Right lobe of liver (tissue), 4 donors: ENCODE data around the gene DFFA.

Source experiments
- CTCF ChIP-seq, 4 donors: fragments of 200-600 bp in 3 of 4; fragments of 450-650 bp in 1 of 4; IDR thresholded peaks; one replicate each; pipeline versions ENCODE4 v1.5.1 to v1.8.0; 2016 to 2022; ENCODE audit warnings: antibody characterized with exemption in 4 of 4, mild to moderate bottlenecking in 2 of 4
- POLR2A ChIP-seq: fragments of 450-650 bp; IDR thresholded peaks from one replicate; pipeline ENCODE4 v1.6.1; 2017; ENCODE audit warnings: antibody characterized with exemption, mild to moderate bottlenecking
- donor health status: DM: no; HTN: no; CAD: no.
- donor health status: DM: no; HTN: no; CAD: no.
- donor health status: DM: no; HTN: yes; CAD: no.

GRCh38 chr1:10498231-10498630, 25.9 kb upstream of the DFFA start:
- TF ChIP-seq CTCF (IDR thresholded peaks at IDR 0.05), result no peak
- no peak for TF ChIP-seq POLR2A
